HepG2 (cell line): ENCODE results near the gene MARCHF9. TPM values are rescaled to one million over a fixed set of nuclear protein-coding genes. Genes with fewer than 3 reads are reported as not detected.

Experiments
- ATAC-seq: fragments of 200-7000 bp; cut with Tn5 transposase; 3 replicates; pipeline ENCODE4 v1.9.1; 2020; ENCODE audit warnings: mild to moderate bottlenecking, moderate library complexity
- BruUV-seq: library from RNA; stranded (reverse); fragments of 400-500 nt; replicated peaks from 2 replicates; lab custom pipeline; 2021; lab: Mats Ljungman, UMichigan
- CTCF ChIA-PET: fragments of 300-600 bp; formaldehyde crosslinking; extraction: SDS; loops from one replicate; lab custom pipeline; 2021; ENCODE audit warnings: low total read pairs, inconsistent platforms, low intra/inter-chr PET ratio; lab: Yijun Ruan, JAX
- POLR2A ChIA-PET: fragments of 350-600 bp; sonication (Branson Sonifier 250); formaldehyde crosslinking; loops from one replicate; lab custom pipeline; 2020; ENCODE audit warnings: antibody characterized with exemption, inconsistent platforms; lab: Yijun Ruan, JAX
- DNase-seq: peaks from one replicate; pipeline ENCODE4 v3.0.0-alpha.2; 2015; ENCODE audit warnings: low spot score
- FAIRE-seq: peaks from 3 replicates; lab custom pipeline; 2011; peaks lifted over from hg19 to GRCh38; lab: Jason Lieb, UNC
- H2AFZ ChIP-seq: one replicate; pipeline ENCODE4 v1.6.1; 2011; ENCODE audit warnings: low read length, inconsistent platforms
- H3K27ac ChIP-seq: fragments of 300-600 bp; 3 replicates; pipeline ENCODE4 v1.8.0; 2011; ENCODE audit warnings: mixed run types, mild to moderate bottlenecking, mixed read lengths, low read length, inconsistent platforms; ENCODE audit not compliant: insufficient read depth; ENCODE audit errors: extremely low read length
- H3K27me3 ChIP-seq, 2 experiments: fragments of 200-600 bp in 1 of 2; 2 replicates in 1 of 2; 3 replicates in 1 of 2; pipeline versions ENCODE4 v1.6.0 to v1.8.0; 2011; ENCODE audit warnings: low read length in 2 of 2, mild to moderate bottlenecking in 2 of 2, moderate library complexity in 2 of 2, inconsistent platforms in 1 of 2; ENCODE audit not compliant: insufficient read depth in 2 of 2, control insufficient read depth in 1 of 2
- H3K36me3 ChIP-seq, 2 experiments: fragments of 200-600 bp in 1 of 2; replicated peaks in 1 of 2; 2 replicates in 1 of 2; 3 replicates in 1 of 2; pipeline versions ENCODE4 v1.5.1 to v1.8.0; 2011; ENCODE audit warnings: low read length in 2 of 2, inconsistent platforms in 1 of 2; ENCODE audit not compliant: insufficient read depth in 2 of 2, control insufficient read depth in 1 of 2
- H3K4me1 ChIP-seq: 2 replicates; pipeline ENCODE4 v1.5.1; 2012; ENCODE audit warnings: low read length, inconsistent platforms; ENCODE audit not compliant: insufficient read depth
- H3K4me2 ChIP-seq: 2 replicates; pipeline ENCODE4 v1.6.0; 2011; ENCODE audit warnings: low read depth, low read length, inconsistent platforms
- H3K4me3 ChIP-seq, 3 experiments: fragments of 200-600 bp in 1 of 3; sonication (generic), shearing (Covaris generic) in 1 of 3; replicated peaks in 1 of 3; 2 replicates each; pipeline ENCODE4 v1.5.1; 2011 to 2016; ENCODE audit warnings: low read length in 3 of 3, inconsistent platforms in 2 of 3, low read depth in 2 of 3, mild to moderate bottlenecking in 2 of 3, control low read depth in 1 of 3, mixed read lengths in 1 of 3; ENCODE audit not compliant: insufficient read depth in 1 of 3
- H3K79me2 ChIP-seq: one replicate; pipeline ENCODE4 v1.6.1; 2011; ENCODE audit warnings: low read length, inconsistent platforms; ENCODE audit not compliant: insufficient read depth
- H3K9ac ChIP-seq: 2 replicates; pipeline ENCODE4 v1.6.0; 2011; ENCODE audit warnings: mild to moderate bottlenecking, low read depth, low read length, inconsistent platforms; ENCODE audit not compliant: insufficient read depth
- H3K9me3 ChIP-seq: 2 replicates; pipeline ENCODE4 v1.5.1; 2012; ENCODE audit warnings: mild to moderate bottlenecking, low read length
- H4K20me1 ChIP-seq: 2 replicates; pipeline ENCODE4 v1.6.0; 2011; ENCODE audit warnings: inconsistent platforms, mild to moderate bottlenecking, low read length, moderate library complexity; ENCODE audit not compliant: insufficient read depth
- ATAD3A ChIP-seq: sonication (generic); formaldehyde crosslinking; IDR thresholded peaks from 2 replicates; pipeline ENCODE4 v1.4.0; 2020; ENCODE audit warnings: missing genetic modification reagents
- CBX1 ChIP-seq: IDR thresholded peaks from one replicate; pipeline ENCODE4 v1.6.1; 2016; ENCODE audit warnings: antibody characterized with exemption, low read depth
- KDM6A ChIP-seq: IDR thresholded peaks from 2 replicates; pipeline ENCODE4 v1.6.1; 2016; ENCODE audit warnings: low read depth
- SATB2 ChIP-seq: sonication (generic); formaldehyde crosslinking; IDR thresholded peaks from 2 replicates; pipeline ENCODE4 v1.5.0; 2020; ENCODE audit warnings: missing genetic modification reagents
- SP5 ChIP-seq: IDR thresholded peaks from 2 replicates; pipeline ENCODE4 v1.6.1; 2016; ENCODE audit warnings: low read depth, borderline replicate concordance
- ZC3H13 ChIP-seq: sonication (generic); formaldehyde crosslinking; IDR thresholded peaks from 2 replicates; pipeline ENCODE4 v1.8.1; 2023; ENCODE audit warnings: mild to moderate bottlenecking, missing genetic modification reagents, moderate library complexity
- ZNF331 ChIP-seq: sonication (generic); formaldehyde crosslinking; IDR thresholded peaks from 2 replicates; pipeline ENCODE4 v1.4.0; 2020; ENCODE audit warnings: missing genetic modification reagents
- ZNF468 ChIP-seq: sonication (generic); formaldehyde crosslinking; IDR thresholded peaks from 2 replicates; pipeline ENCODE4 v1.8.0; 2022; ENCODE audit warnings: mild to moderate bottlenecking, moderate library complexity, missing genetic modification reagents
- ZNF557 ChIP-seq: sonication (generic); formaldehyde crosslinking; IDR thresholded peaks from 2 replicates; pipeline ENCODE4 v1.4.0; 2020; ENCODE audit warnings: missing genetic modification reagents
- ZNF749 ChIP-seq: sonication (generic); formaldehyde crosslinking; IDR thresholded peaks from 2 replicates; pipeline ENCODE4 v1.8.0; 2022; ENCODE audit warnings: mild to moderate bottlenecking, missing genetic modification reagents, moderate library complexity, borderline replicate concordance
- WGBS: methylation state at CpG from one replicate; pipeline ENCODE4 v1.1.6; 2017; ENCODE audit warnings: low lambda C conversion rate; 5-methylcytosine and 5-hydroxymethylcytosine counted together
- in situ Hi-C: cut with HindIII; loops from 2 replicates; pipeline ENCODE4 v1.10.0; 2017; ENCODE audit warnings: low pct_unique_long_range_greater_than_20kb; ENCODE audit not compliant: extremely low pct_ligation_motif_present
- intact Hi-C: fragments of 100-400 bp; cut with micrococcal nuclease; formaldehyde crosslinking; loops from one replicate; pipeline ENCODE4 v1.10.0; 2022; ENCODE audit not compliant: unreplicated experiment
- polyA plus RNA-seq, 8 experiments: library from polyadenylated mRNA; depleted of rRNA in 3 of 8; stranded (reverse) in 7 of 8; unstranded in 1 of 8; fragments of >200 nt; fragmentation: Illumina TruSeq in 4 of 8; extraction: Trizol in 4 of 8; gene quantifications; 2 replicates each; pipeline versions ENCODE4 v1.2.1 to v1.2.3, GENCODE V29; 2011 to 2016; ENCODE audit warnings: low read depth in 4 of 8, missing spikeins in 1 of 8, mixed read lengths in 1 of 8; ENCODE audit not compliant: insufficient read depth in 1 of 8
- total RNA-seq, 5 experiments: library from RNA; depleted of rRNA; stranded (reverse); fragments of >200 nt; fragmentation: Illumina TruSeq; extraction: Trizol; gene quantifications; 2 replicates each; pipeline ENCODE4 v1.2.3, GENCODE V29; 2016; ENCODE audit warnings: low read depth in 1 of 5
- TF ChIP-seq, protein P1 (sequence below): sonication (generic); formaldehyde crosslinking; IDR thresholded peaks from 2 replicates; pipeline ENCODE4 v1.8.0; 2023; ENCODE audit warnings: mild to moderate bottlenecking, missing genetic modification reagents
- TF ChIP-seq, protein P2 (sequence below): sonication (generic); formaldehyde crosslinking; IDR thresholded peaks from 2 replicates; pipeline ENCODE4 v1.8.0; 2022; ENCODE audit warnings: missing genetic modification reagents, mild to moderate bottlenecking, borderline replicate concordance
- TF ChIP-seq, protein P3 (sequence below): sonication (generic); formaldehyde crosslinking; conservative IDR thresholded peaks from 2 replicates; pipeline ENCODE4 v1.4.0; 2020; ENCODE audit warnings: missing genetic modification reagents
- TF ChIP-seq, protein P4 (sequence below): IDR thresholded peaks from 2 replicates; pipeline ENCODE4 v1.6.1; 2012; ENCODE audit warnings: inconsistent platforms
- TF ChIP-seq, protein P5 (sequence below): sonication (generic); formaldehyde crosslinking; IDR thresholded peaks from 2 replicates; pipeline ENCODE4 v1.4.0; 2020; ENCODE audit warnings: missing genetic modification reagents
- TF ChIP-seq, protein P6 (sequence below): sonication (generic); formaldehyde crosslinking; IDR thresholded peaks from 2 replicates; pipeline ENCODE4 v1.4.0; 2020; ENCODE audit warnings: mild to moderate bottlenecking, missing genetic modification reagents

MARCHF9 gene
- total and polyA plus RNA-seq, 2 of the 13 experiments (the other 11 are each of a cell fraction or from before 2014, with no cell fraction given), result 5.7 to 9.6 TPM

DNA sequence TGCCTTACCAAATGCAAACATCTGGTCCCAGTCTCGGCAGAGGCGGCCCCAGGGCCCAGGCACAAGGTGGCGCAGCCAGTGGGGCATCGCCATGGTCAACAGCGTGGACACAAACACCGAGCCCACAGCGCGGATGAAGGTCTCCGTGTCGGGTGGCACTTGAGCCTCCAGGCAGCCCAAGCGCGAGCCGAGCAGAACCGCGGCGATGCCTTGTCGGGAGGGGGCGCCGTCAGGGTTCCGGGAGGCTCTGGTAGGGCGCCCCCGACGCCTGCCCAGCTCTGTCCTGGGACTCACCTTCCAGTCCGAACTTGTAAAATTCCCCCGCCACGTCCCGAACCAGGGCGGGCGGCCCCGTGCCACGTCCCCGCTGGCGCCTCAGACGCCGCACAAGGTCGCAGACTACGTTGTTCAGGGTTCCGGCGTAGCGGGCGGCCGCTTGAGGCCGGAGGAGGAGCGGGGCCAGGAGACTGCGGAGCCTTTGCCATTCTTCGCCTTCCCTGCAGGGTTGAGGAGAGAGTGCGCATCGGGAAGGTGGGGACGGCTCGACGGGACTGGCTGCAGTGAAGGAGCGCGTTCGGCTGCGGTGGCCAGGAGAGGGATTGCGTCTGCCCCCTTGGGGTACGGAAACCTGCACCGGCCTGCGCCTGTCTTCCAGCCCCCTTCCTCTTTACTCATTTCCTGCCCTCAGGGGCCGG is 10.2 kb downstream of the MARCHF9 start:
- peak; percentile 40 for DNase-seq
- Histone ChIP-seq H3K4me3 (peak overlapping the region; percentile 53 to 78 (median 60)), H3K4me2 (peak overlapping the region; percentile 95), H3K36me3 (peaks cover 11 to 18% of the 10 kb centered on the region in 2 experiments), H4K20me1 (no peaks in the 10 kb centered on the region), H3K9me3 (no peaks in the 10 kb centered on the region), H3K79me2 (no peaks in the 10 kb centered on the region), H3K9ac (peak overlapping the region; percentile 50), H3K27ac (no peak overlapping the region), H3K4me1 (peaks cover 37% of the 10 kb centered on the region), H3K27me3 (peaks cover 0 to 6% of the 10 kb centered on the region in 2 experiments; a peak in 1 of 5 replicates), H2AFZ (peak overlapping the region; percentile 8)
- no peak for FAIRE-seq
- intact Hi-C loops (no loop called here), in situ Hi-C loops (no loop called here)
- peak; percentile 85 for ATAC-seq
- ChIA-PET POLR2A (interaction anchor here (1.4 kb wide), 1 partner anchor 9 kb away, joined by 9 read pairs; no protein-coding TSS in a partner anchor), CTCF (interaction anchor here (1.1 to 1.3 kb wide), 2 partner anchors 8 to 140 kb away, joined by 3 to 4 read pairs; no protein-coding TSS in a partner anchor)
- BruUV-seq, result no TSS peak
- 11% methylated on average over 29 of the region's 60 CpGs for WGBS
- TF ChIP-seq, protein P1, sequence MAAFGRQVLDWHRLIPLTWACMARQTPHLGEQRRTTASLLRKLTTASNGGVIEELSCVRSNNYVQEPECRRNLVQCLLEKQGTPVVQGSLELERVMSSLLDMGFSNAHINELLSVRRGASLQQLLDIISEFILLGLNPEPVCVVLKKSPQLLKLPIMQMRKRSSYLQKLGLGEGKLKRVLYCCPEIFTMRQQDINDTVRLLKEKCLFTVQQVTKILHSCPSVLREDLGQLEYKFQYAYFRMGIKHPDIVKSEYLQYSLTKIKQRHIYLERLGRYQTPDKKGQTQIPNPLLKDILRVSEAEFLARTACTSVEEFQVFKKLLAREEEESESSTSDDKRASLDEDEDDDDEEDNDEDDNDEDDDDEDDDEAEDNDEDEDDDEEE, result no peak
- TF ChIP-seq ZNF557 (CRISPR knock-in tag), result no peak
- no peak for TF ChIP-seq SP5 (CRISPR knock-in tag)
- no peak for TF ChIP-seq ATAD3A (CRISPR knock-in tag)
- TF ChIP-seq ZNF331 (CRISPR knock-in tag), result peak; percentile 28; the same call in 1 of the 2 replicates
- no peak for TF ChIP-seq SATB2
- TF ChIP-seq ZNF749 (CRISPR knock-in tag), result no peak
- TF ChIP-seq, protein P2, sequence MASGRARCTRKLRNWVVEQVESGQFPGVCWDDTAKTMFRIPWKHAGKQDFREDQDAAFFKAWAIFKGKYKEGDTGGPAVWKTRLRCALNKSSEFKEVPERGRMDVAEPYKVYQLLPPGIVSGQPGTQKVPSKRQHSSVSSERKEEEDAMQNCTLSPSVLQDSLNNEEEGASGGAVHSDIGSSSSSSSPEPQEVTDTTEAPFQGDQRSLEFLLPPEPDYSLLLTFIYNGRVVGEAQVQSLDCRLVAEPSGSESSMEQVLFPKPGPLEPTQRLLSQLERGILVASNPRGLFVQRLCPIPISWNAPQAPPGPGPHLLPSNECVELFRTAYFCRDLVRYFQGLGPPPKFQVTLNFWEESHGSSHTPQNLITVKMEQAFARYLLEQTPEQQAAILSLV (CRISPR knock-in tag), result no peak
- no peak for TF ChIP-seq KDM6A (CRISPR knock-in tag)
- TF ChIP-seq, protein P3, sequence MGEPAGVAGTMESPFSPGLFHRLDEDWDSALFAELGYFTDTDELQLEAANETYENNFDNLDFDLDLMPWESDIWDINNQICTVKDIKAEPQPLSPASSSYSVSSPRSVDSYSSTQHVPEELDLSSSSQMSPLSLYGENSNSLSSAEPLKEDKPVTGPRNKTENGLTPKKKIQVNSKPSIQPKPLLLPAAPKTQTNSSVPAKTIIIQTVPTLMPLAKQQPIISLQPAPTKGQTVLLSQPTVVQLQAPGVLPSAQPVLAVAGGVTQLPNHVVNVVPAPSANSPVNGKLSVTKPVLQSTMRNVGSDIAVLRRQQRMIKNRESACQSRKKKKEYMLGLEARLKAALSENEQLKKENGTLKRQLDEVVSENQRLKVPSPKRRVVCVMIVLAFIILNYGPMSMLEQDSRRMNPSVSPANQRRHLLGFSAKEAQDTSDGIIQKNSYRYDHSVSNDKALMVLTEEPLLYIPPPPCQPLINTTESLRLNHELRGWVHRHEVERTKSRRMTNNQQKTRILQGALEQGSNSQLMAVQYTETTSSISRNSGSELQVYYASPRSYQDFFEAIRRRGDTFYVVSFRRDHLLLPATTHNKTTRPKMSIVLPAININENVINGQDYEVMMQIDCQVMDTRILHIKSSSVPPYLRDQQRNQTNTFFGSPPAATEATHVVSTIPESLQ, result no peak
- TF ChIP-seq CBX1, result peak; percentile 48
- peak; percentile 47; the same call in 1 of the 2 replicates for TF ChIP-seq ZC3H13 (CRISPR knock-in tag)
- TF ChIP-seq, protein P4, sequence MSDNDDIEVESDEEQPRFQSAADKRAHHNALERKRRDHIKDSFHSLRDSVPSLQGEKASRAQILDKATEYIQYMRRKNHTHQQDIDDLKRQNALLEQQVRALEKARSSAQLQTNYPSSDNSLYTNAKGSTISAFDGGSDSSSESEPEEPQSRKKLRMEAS, result no peak; the same call in 1 of the 2 replicates
- no peak for TF ChIP-seq ZNF468 (CRISPR knock-in tag)
- TF ChIP-seq, protein P5, sequence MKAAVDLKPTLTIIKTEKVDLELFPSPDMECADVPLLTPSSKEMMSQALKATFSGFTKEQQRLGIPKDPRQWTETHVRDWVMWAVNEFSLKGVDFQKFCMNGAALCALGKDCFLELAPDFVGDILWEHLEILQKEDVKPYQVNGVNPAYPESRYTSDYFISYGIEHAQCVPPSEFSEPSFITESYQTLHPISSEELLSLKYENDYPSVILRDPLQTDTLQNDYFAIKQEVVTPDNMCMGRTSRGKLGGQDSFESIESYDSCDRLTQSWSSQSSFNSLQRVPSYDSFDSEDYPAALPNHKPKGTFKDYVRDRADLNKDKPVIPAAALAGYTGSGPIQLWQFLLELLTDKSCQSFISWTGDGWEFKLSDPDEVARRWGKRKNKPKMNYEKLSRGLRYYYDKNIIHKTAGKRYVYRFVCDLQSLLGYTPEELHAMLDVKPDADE (CRISPR knock-in tag), result 0 out of 2 replicates have a peak, but pooled peaks have one; percentile 19
- TF ChIP-seq, protein P6, sequence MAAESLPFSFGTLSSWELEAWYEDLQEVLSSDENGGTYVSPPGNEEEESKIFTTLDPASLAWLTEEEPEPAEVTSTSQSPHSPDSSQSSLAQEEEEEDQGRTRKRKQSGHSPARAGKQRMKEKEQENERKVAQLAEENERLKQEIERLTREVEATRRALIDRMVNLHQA (CRISPR knock-in tag), result no peak
